ENCODE data around the gene KCNN3.

Gene KCNN3

DNA sequence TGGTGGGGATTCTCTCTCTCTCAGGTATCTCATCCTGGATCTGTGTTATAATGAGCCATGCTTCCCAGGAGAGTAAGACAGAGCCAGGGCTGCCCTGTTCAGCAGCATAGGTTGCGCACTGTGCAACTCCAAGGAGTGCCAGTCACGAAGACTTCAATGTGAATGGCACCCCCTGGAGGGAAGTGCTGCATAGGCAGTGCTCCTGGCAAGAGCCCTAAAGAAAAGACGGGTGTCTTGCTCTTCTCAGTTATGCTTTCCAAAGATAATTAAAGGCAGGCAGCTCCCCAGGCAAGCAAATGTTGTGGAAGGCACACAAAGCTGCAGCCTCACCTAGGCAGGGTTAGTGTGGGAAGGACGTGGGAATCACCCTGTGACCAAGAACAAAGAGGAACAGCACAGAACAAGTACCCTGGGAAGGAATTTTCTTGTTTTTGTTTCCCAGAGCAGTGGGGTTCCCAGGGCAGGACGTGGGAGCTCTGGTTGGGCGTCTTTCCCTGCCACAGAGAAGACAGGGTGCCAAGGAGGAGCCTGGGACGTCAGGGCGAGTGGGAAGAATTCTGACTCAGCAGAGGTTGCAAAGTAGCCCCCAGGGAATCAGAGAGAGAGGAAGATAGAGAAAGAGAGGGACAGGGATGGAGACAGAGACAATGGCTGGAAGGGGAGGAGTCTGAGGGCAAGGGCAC is 120.9 kb downstream of the KCNN3 start:
- Histone ChIP-seq H3K36me3 (ENCODE audit: control insufficient read depth, insufficient read depth, low read length) (no peaks in the 10 kb centered on the region), H3K9me3 (ENCODE audit: control insufficient read depth, low read length) (no peaks in the 10 kb centered on the region), H3K9ac (ENCODE audit: low read length) (no peak overlapping the region), H3K27me3 (ENCODE audit: control insufficient read depth, insufficient read depth, low read length) (peaks cover 39% of the 10 kb centered on the region), H3K4me1 (ENCODE audit: control insufficient read depth, insufficient read depth, low read length) (peaks cover 5% of the 10 kb centered on the region), H3K4me3 (ENCODE audit: low read length) (no peak overlapping the region)

DNA sequence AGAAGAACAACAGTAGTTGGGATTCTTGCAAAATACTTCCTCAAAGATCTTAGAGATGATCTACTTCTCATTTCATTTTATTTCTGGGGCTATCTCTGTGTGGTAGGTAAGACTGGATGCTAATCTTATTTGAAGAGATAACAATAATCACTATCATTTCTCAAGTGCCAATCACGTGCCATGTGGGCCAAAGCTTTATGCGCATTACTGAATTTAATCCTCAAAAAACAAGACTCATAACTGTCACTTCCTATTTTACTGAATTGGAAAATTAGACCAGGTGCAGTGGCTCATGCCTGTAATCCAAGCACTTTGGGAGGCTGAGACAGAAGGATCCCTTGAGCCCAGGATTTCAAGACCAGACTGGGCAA is 121.7 kb downstream of the KCNN3 start:
- peaks cover 5% of the 10 kb centered on the region for H3K4me1 ChIP-seq (ENCODE audit: control insufficient read depth, insufficient read depth, low read length)
- no peak overlapping the region for H3K9ac ChIP-seq (ENCODE audit: low read length)
- no peaks in the 10 kb centered on the region for H3K9me3 ChIP-seq (ENCODE audit: control insufficient read depth, low read length)
- H3K36me3 ChIP-seq (ENCODE audit: control insufficient read depth, insufficient read depth, low read length) = no peaks in the 10 kb centered on the region
- no peak overlapping the region for H3K4me3 ChIP-seq (ENCODE audit: low read length)
- peaks cover 39% of the 10 kb centered on the region for H3K27me3 ChIP-seq (ENCODE audit: control insufficient read depth, insufficient read depth, low read length)

DNA sequence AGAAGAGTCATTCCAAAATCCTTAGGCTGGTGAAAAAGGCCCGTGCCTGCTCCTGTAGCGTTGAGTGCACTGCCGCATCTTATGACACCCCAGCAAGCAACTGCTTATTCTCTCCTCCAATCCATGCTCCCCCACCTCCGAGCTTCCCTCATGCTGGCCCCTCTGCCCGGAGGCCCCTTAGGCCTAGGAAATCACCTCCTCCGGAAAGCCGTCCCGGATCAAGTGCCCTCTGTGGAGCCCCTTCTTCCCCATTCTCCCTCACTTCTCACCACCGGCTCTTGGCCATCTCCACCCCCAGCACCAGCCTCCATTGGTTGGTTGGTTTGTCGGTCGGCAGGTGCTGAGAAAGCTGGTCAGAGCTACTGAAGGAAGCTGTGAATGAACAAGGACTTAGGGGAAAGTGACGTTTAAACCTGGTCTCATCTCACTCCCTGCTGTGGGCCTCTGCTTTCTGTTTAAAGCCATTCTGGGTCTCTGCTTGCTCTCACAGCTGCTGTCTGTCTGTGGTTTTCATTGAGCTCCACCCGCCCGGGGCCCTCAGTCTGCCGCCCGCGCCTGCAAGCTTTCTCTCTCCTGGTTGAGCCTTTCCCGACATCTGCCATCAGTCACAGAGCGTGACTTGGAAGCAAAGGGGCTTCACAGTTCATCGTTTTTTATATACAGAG is 122.2 kb downstream of the KCNN3 start:
- H3K9me3 ChIP-seq (ENCODE audit: control insufficient read depth, low read length) = no peaks in the 10 kb centered on the region
- H3K9ac ChIP-seq (ENCODE audit: low read length) = no peak overlapping the region
- H3K36me3 ChIP-seq (ENCODE audit: control insufficient read depth, insufficient read depth, low read length) = no peaks in the 10 kb centered on the region
- H3K4me1 ChIP-seq (ENCODE audit: control insufficient read depth, insufficient read depth, low read length) = peaks cover 5% of the 10 kb centered on the region
- H3K4me3 ChIP-seq (ENCODE audit: low read length) = no peak overlapping the region
- peaks cover 39% of the 10 kb centered on the region for H3K27me3 ChIP-seq (ENCODE audit: control insufficient read depth, insufficient read depth, low read length)

DNA sequence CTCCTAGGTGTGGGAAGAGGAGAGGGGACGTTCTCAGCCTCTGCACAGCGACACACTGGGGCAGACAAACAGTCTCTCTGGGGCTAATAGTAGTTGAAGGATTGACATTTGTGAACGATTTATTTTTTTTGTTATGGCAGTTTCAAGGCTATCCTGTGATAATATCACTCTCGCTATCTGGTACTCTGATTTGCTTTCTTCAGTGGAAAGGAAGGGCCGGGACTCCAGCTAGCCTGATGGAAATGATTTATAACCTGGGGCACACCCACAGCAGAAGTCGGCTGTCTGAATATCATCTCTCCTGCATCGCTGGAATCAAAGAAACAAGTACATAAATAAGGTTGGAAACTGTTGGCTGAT is 122.7 kb downstream of the KCNN3 start:
- Histone ChIP-seq H3K9ac (ENCODE audit: low read length) (no peak overlapping the region), H3K9me3 (ENCODE audit: control insufficient read depth, low read length) (no peaks in the 10 kb centered on the region), H3K27me3 (ENCODE audit: control insufficient read depth, insufficient read depth, low read length) (peaks cover 39% of the 10 kb centered on the region), H3K4me3 (ENCODE audit: low read length) (no peak overlapping the region), H3K36me3 (ENCODE audit: control insufficient read depth, insufficient read depth, low read length) (no peaks in the 10 kb centered on the region), H3K4me1 (ENCODE audit: control insufficient read depth, insufficient read depth, low read length) (peaks cover 5% of the 10 kb centered on the region)

DNA sequence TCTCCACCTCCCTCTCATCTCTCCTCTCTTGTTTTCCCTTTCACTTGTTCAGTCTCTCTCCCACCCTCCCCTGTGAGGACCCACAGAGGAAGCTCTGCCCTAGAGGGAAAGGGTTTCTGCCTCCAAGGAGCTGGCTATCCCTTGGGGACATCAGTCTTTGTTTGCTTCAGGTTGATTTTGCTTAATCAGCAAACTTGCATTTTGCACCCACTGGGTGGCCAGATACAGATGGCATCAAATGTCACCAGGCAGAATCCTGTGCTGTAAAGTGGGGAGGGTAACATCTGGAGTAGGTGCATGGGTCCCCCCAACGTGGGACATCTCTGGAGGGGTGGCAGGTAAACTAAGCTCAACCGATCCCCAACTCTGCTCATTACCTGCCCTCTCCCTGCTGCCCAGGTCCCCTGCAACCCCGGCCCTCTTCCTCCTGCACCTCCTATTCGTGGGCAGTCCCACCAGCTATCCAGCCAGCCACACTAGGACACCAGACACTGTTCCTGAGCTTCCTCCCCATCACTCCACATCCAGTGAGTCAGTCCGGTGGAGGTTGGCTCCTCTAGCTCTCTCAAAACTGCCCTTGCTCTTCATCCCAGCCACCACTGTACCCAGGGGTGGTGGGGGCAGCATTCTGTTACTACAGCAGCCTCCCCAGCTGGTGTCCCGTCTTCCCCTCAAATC is 123.3 kb downstream of the KCNN3 start:
- Histone ChIP-seq H3K36me3 (ENCODE audit: control insufficient read depth, insufficient read depth, low read length) (no peaks in the 10 kb centered on the region), H3K4me3 (ENCODE audit: low read length) (no peak overlapping the region), H3K4me1 (ENCODE audit: control insufficient read depth, insufficient read depth, low read length) (peaks cover 5% of the 10 kb centered on the region), H3K9me3 (ENCODE audit: control insufficient read depth, low read length) (no peaks in the 10 kb centered on the region), H3K27me3 (ENCODE audit: control insufficient read depth, insufficient read depth, low read length) (peaks cover 45% of the 10 kb centered on the region), H3K9ac (ENCODE audit: low read length) (no peak overlapping the region)

DNA sequence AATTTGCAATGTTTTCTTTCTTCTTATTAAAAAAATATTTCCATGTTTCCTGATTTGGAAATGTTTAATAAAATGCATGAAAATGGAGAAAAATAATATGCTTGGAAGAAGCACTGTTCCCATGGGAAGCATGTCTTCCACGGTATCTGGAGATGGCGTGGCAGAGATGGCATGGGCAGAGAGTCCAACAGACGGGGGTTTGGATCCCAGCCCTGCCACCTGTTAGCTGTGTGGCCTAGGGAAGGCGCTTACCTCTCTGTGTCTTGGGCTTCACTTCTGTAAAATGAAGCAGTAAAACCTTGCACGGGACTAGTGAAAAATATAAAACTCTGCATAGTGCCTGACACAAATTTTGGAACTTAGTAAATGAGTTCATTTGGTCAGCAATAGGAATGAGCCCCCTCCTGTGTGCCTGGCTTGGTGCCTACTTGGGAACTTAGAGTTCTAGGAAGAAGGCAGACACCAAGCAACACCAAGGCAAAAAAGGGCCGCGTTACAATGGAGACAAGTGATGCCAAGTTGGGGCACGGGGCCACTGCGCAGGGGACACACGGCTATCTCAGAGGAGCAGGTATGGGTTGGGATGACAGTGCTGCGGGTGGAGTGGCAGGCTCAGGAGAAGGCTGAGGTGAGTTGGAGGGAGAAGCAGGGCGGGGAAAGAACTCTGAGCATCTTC is 124.2 kb downstream of the KCNN3 start:
- no peak overlapping the region for H3K4me3 ChIP-seq (ENCODE audit: low read length)
- H3K9ac ChIP-seq (ENCODE audit: low read length) = no peak overlapping the region
- H3K9me3 ChIP-seq (ENCODE audit: control insufficient read depth, low read length) = no peaks in the 10 kb centered on the region
- H3K27me3 ChIP-seq (ENCODE audit: control insufficient read depth, insufficient read depth, low read length) = peaks cover 45% of the 10 kb centered on the region
- H3K4me1 ChIP-seq (ENCODE audit: control insufficient read depth, insufficient read depth, low read length) = peaks cover 5% of the 10 kb centered on the region
- H3K36me3 ChIP-seq (ENCODE audit: control insufficient read depth, insufficient read depth, low read length) = no peaks in the 10 kb centered on the region

DNA sequence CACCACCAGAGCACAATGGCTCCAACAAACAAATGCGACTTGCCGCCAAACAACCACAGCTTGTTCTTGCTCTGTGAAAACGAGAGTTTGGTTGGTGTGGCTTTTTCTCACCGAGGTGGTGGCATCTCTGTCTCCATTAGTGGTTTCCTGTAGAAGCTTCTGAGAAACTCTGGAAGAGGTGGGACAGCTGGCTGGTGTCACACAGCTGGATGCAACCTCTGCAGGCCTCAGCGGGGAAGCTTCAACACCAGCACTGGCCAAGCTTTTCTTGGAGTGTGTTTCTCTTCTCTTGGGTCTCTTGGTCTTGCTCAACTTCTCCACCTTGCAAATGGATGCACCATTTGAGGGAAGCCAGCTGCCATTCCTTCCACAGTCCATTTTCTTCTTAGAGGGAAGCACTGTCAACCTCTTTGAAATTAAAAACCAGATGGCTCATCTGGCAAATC is 124.8 kb downstream of the KCNN3 start:
- Histone ChIP-seq H3K9ac (ENCODE audit: low read length) (no peak overlapping the region), H3K4me3 (ENCODE audit: low read length) (no peak overlapping the region), H3K4me1 (ENCODE audit: control insufficient read depth, insufficient read depth, low read length) (peaks cover 5% of the 10 kb centered on the region), H3K27me3 (ENCODE audit: control insufficient read depth, insufficient read depth, low read length) (peaks cover 42% of the 10 kb centered on the region), H3K36me3 (ENCODE audit: control insufficient read depth, insufficient read depth, low read length) (no peaks in the 10 kb centered on the region), H3K9me3 (ENCODE audit: control insufficient read depth, low read length) (no peaks in the 10 kb centered on the region)

DNA sequence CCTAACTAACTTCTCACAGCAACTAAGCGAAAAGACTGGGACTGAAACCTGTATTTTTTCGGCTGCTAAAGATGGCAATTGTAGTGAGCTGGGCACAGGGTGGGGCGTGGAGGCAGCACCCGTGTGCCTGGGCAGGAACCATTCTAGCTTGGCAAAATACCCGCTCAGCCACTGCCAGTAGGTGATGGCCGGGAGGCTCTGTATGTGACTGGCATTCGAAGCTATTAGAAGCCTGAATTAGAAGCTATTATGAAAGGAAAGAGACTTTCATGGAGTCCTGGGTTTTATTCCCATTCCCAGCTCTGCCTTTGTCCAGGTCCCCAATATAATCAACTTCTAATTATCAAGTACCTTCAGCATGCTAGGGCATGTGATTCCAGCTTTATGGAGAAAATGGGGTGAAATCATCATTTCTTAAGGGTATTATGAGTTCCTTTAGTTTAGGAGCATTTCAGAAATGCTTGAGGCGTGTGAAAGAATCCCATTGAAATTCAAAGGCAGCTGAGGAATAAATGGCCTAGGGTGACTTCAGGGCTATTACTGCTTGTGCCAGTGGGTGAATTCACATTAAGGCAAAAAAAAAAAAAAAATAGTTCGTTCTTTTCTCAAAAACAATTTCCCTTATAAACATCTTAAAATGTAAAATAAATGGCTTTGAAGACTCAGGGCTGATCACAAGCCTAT is 125.6 kb downstream of the KCNN3 start:
- H3K4me3 ChIP-seq (ENCODE audit: low read length) = no peak overlapping the region
- no peaks in the 10 kb centered on the region for H3K36me3 ChIP-seq (ENCODE audit: control insufficient read depth, insufficient read depth, low read length)
- peaks cover 34% of the 10 kb centered on the region for H3K27me3 ChIP-seq (ENCODE audit: control insufficient read depth, insufficient read depth, low read length)
- no peak overlapping the region for H3K9ac ChIP-seq (ENCODE audit: low read length)
- H3K4me1 ChIP-seq (ENCODE audit: control insufficient read depth, insufficient read depth, low read length) = peaks cover 5% of the 10 kb centered on the region
- H3K9me3 ChIP-seq (ENCODE audit: control insufficient read depth, low read length) = no peaks in the 10 kb centered on the region

DNA sequence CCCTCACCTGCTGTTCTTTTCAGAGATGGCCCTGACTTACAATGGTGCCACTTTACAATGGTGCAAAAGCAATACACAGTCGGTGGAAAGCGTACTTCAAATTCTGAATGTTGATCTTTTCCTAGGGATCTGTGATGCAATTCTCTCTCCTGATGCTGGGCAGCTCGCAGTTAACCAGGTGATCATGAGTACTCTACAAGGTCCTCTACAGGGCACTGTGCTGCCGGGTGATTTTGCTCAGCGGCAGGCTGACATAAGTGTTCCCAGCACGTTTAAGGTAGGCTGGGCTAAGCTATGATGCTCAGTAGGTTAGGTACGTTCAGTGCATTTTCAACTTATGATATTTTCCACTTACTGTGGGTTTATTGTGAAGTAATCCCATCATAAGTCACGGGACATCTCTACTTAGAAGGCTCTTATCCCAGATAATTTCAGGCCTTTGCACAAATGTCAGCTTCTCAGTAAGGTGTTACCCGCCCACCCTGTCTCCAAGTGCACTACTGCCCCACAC is 126.5 kb downstream of the KCNN3 start:
- H3K9me3 ChIP-seq (ENCODE audit: control insufficient read depth, low read length) = no peaks in the 10 kb centered on the region
- no peak overlapping the region for H3K9ac ChIP-seq (ENCODE audit: low read length)
- H3K36me3 ChIP-seq (ENCODE audit: control insufficient read depth, insufficient read depth, low read length) = no peaks in the 10 kb centered on the region
- H3K4me1 ChIP-seq (ENCODE audit: control insufficient read depth, insufficient read depth, low read length) = peaks cover 5% of the 10 kb centered on the region
- no peak overlapping the region for H3K4me3 ChIP-seq (ENCODE audit: low read length)
- peaks cover 28% of the 10 kb centered on the region for H3K27me3 ChIP-seq (ENCODE audit: control insufficient read depth, insufficient read depth, low read length)

DNA sequence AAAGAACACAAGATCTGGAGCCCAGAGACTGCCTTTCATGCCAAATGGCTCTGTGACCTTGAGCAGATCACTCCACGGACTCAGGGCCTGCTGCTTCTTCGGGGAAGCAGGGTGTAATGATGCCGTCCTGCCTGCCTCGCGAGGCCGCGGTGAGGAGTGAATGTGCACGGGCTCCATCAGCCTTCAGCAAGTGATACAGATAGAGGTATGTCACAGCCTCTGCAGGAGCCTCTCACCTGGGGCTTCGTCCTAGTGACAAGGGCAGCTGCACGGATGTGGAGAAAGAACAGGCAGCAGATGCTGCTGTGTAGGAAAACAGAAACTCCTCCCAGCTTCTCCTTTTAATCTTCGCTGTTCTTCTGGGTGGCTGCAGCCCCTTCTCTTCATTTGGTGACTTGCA is 127.5 kb downstream of the KCNN3 start:
- Histone ChIP-seq H3K4me1 (ENCODE audit: control insufficient read depth, insufficient read depth, low read length) (peaks cover under 1% of the 10 kb centered on the region), H3K4me3 (ENCODE audit: low read length) (no peak overlapping the region), H3K27me3 (ENCODE audit: control insufficient read depth, insufficient read depth, low read length) (peaks cover 19% of the 10 kb centered on the region), H3K36me3 (ENCODE audit: control insufficient read depth, insufficient read depth, low read length) (no peaks in the 10 kb centered on the region), H3K9me3 (ENCODE audit: control insufficient read depth, low read length) (no peaks in the 10 kb centered on the region), H3K9ac (ENCODE audit: low read length) (no peak overlapping the region)

DNA sequence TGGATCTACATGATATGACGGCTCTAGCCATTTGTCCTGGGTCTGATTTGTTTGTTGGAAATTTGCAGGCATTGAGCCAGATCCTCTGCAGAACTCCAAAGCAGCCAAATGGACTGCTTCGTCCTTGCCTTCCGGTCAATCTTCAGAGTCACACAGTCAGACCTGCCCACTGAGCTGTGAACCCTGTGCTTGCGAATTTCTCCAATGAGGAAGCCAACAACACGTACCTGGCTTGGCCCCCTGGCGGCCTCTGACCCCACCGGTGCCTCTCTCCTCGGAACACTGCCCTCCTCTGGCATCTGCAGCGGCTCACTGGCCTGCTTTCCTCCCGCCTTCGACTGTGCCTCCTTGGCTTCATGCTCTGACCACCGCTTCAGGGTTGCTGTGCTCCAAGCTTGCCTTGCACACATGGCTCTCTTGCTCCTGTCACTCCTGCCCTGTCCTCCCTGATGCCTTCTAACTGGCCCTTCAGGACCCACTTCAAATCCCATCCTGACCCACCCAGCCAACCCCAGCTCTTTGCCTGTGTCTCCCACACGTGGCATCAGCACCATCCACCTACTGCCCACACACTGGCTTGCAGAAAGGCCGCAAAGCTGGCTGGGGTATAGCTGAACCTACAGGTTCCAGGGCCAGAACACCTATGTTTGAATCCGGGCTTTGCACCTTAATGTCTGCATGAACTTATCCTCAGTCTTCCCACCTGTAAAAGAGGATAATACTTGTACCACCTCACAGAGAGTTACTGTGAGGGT is 128.2 kb downstream of the KCNN3 start:
- Histone ChIP-seq H3K4me1 (ENCODE audit: control insufficient read depth, insufficient read depth, low read length) (no peaks in the 10 kb centered on the region), H3K9ac (ENCODE audit: low read length) (no peak overlapping the region), H3K4me3 (ENCODE audit: low read length) (no peak overlapping the region), H3K27me3 (ENCODE audit: control insufficient read depth, insufficient read depth, low read length) (peaks cover 17% of the 10 kb centered on the region), H3K36me3 (ENCODE audit: control insufficient read depth, insufficient read depth, low read length) (no peaks in the 10 kb centered on the region), H3K9me3 (ENCODE audit: control insufficient read depth, low read length) (no peaks in the 10 kb centered on the region)

Data from mucosa of stomach (tissue), 1 donor.